HepG2 (cell line): ENCODE results near the gene PARD3. TPM values are rescaled to one million over a fixed set of nuclear protein-coding genes. Genes with fewer than 3 reads are reported as not detected.
A peak's percentile ranks its signal among the peaks of the same experiment; 100 is the strongest.

ENCODE experiments used
- AKAP8 ChIP-seq: sonication (generic); formaldehyde crosslinking; IDR thresholded peaks from 2 replicates; pipeline ENCODE4 v1.5.1; 2020; ENCODE audit warnings: mild to moderate bottlenecking, missing genetic modification reagents
- ASH2L ChIP-seq: fragments of 300-600, 200-600 bp; sonication (generic); IDR thresholded peaks from 2 replicates; pipeline ENCODE4 v1.7.0; 2017; ENCODE audit warnings: low read depth, mild to moderate bottlenecking, moderate library complexity, mixed read lengths, low read length; ENCODE audit not compliant: insufficient read length
- HES4 ChIP-seq: sonication (generic); formaldehyde crosslinking; IDR thresholded peaks from 2 replicates; pipeline ENCODE4 v1.9.0; 2021; ENCODE audit warnings: mild to moderate bottlenecking, missing genetic modification reagents, borderline replicate concordance
- HNF4A ChIP-seq: sonication (generic); formaldehyde crosslinking; IDR thresholded peaks from 2 replicates; pipeline ENCODE4 v1.4.0; 2020; ENCODE audit warnings: missing genetic modification reagents
- HNRNPH1 ChIP-seq: fragments of 200-400 bp; formaldehyde crosslinking; optimal IDR thresholded peaks from 2 replicates; pipeline ENCODE3; 2017; ENCODE audit warnings: mild to moderate bottlenecking, low read depth, low read length
- IKZF1 ChIP-seq: fragments of 450-650 bp; IDR thresholded peaks from 2 replicates; pipeline ENCODE4 v1.7.1; 2016
- JARID2 ChIP-seq: sonication (generic); formaldehyde crosslinking; IDR thresholded peaks from 2 replicates; pipeline ENCODE4 v1.8.1; 2023; ENCODE audit warnings: missing genetic modification reagents, inconsistent platforms; ENCODE audit not compliant: insufficient replicate concordance
- MLLT10 ChIP-seq: sonication (generic); formaldehyde crosslinking; IDR thresholded peaks from 2 replicates; pipeline ENCODE4 v1.4.0; 2020; ENCODE audit warnings: missing genetic modification reagents
- NBN ChIP-seq: fragments of 450-650 bp; conservative IDR thresholded peaks from 2 replicates; pipeline ENCODE4 v1.6.1; 2017
- NFE2L2 ChIP-seq: fragments of 150-350 bp; IDR thresholded peaks from 2 replicates; pipeline ENCODE4 v1.6.1; 2014; ENCODE audit warnings: low read length
- RBFOX2 ChIP-seq: fragments of 200-400 bp; formaldehyde crosslinking; IDR thresholded peaks from 2 replicates; pipeline ENCODE4 v1.6.1; 2017; ENCODE audit warnings: low read depth, mild to moderate bottlenecking, low read length
- SNAPC4 ChIP-seq: sonication (generic); formaldehyde crosslinking; IDR thresholded peaks from 2 replicates; pipeline ENCODE4 v1.4.0; 2020; ENCODE audit warnings: mild to moderate bottlenecking, missing genetic modification reagents
- TCF7 ChIP-seq: sonication (generic); IDR thresholded peaks from 2 replicates; pipeline ENCODE4 v1.6.1; 2016; ENCODE audit warnings: antibody characterized with exemption, low read depth
- THAP11 ChIP-seq: IDR thresholded peaks from 2 replicates; pipeline ENCODE4 v1.6.1; 2016; ENCODE audit warnings: missing biosample characterization, missing genetic modification reagents
- TIGD3 ChIP-seq: sonication (generic); formaldehyde crosslinking; IDR thresholded peaks from 2 replicates; pipeline ENCODE4 v1.5.1; 2020; ENCODE audit warnings: mild to moderate bottlenecking, missing genetic modification reagents, borderline replicate concordance
- ZBTB7A ChIP-seq: sonication (generic); formaldehyde crosslinking; IDR thresholded peaks from 2 replicates; pipeline ENCODE4 v1.8.0; 2022; ENCODE audit warnings: mild to moderate bottlenecking, missing genetic modification reagents
- ZNF432 ChIP-seq: sonication (generic); formaldehyde crosslinking; IDR thresholded peaks from 2 replicates; pipeline ENCODE4 v1.5.0; 2020; ENCODE audit warnings: missing genetic modification reagents, mild to moderate bottlenecking, borderline replicate concordance
- ZNF557 ChIP-seq: sonication (generic); formaldehyde crosslinking; IDR thresholded peaks from 2 replicates; pipeline ENCODE4 v1.4.0; 2020; ENCODE audit warnings: missing genetic modification reagents
- polyA plus RNA-seq, 8 experiments: library from polyadenylated mRNA; depleted of rRNA in 3 of 8; stranded (reverse) in 7 of 8; unstranded in 1 of 8; fragments of >200 nt; fragmentation: Illumina TruSeq in 4 of 8; extraction: Trizol in 4 of 8; gene quantifications; 2 replicates each; pipeline versions ENCODE4 v1.2.1 to v1.2.3, GENCODE V29; 2011 to 2016; ENCODE audit warnings: low read depth in 4 of 8, missing spikeins in 1 of 8, mixed read lengths in 1 of 8; ENCODE audit not compliant: insufficient read depth in 1 of 8
- total RNA-seq, 5 experiments: library from RNA; depleted of rRNA; stranded (reverse); fragments of >200 nt; fragmentation: Illumina TruSeq; extraction: Trizol; gene quantifications; 2 replicates each; pipeline ENCODE4 v1.2.3, GENCODE V29; 2016; ENCODE audit warnings: low read depth in 1 of 5
- TF ChIP-seq, protein P1 (sequence below): sonication (generic); formaldehyde crosslinking; IDR thresholded peaks from 2 replicates; pipeline ENCODE4 v1.5.1; 2020; ENCODE audit warnings: mild to moderate bottlenecking, missing genetic modification reagents
- TF ChIP-seq, protein P2 (sequence below): sonication (generic); formaldehyde crosslinking; IDR thresholded peaks from 2 replicates; pipeline ENCODE4 v1.5.0; 2020; ENCODE audit warnings: mild to moderate bottlenecking, missing genetic modification reagents, moderate library complexity

The PARD3 gene
- total and polyA plus RNA-seq, 2 of the 13 experiments (the other 11 are each of a cell fraction or from before 2014, with no cell fraction given) = 40.9 to 60.0 TPM

DNA sequence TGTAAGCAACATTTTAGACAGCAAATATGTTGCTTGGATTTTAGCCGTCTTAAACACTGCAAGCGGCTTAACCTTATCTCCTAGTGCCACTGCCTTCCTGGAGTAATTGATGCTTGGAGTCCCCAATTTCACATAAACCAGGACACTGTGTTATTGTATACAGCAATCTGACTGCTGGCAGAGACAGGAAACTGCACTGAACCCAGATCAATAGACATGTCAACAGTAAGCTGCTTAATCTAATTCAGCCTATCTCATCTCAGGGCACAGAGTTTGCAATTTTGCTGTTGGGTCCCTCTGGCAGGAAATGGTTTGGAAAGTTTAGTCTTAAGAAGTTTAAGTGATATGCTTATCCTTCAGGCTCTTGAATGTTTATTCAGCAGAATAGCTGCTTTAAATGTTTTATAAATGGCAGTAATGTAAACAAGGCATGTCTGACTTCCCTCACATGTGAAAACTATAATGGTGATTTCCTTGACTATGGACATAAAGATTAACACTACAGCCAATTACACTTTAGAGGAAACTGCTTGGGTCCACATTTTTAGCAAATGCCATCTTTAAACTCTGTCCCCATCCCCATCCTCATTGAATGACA, 598.6 kb downstream of the PARD3 start (continued):
- TF ChIP-seq HNF4A (CRISPR knock-in tag) (peak; percentile 70), AKAP8 (no peak), MLLT10 (CRISPR knock-in tag) (no peak), JARID2 (CRISPR knock-in tag) (no peak), THAP11 (no peak), TIGD3 (CRISPR knock-in tag) (no peak), NFE2L2 (no peak), SNAPC4 (no peak), HES4 (no peak), HNRNPH1 (no peak), ZBTB7A (no peak), RBFOX2 (no peak), ZNF432 (CRISPR knock-in tag) (no peak), ZNF557 (no peak), IKZF1 (no peak), TCF7 (peak; percentile 78), NBN (no peak), ASH2L (no peak)
- TF ChIP-seq, protein P1, sequence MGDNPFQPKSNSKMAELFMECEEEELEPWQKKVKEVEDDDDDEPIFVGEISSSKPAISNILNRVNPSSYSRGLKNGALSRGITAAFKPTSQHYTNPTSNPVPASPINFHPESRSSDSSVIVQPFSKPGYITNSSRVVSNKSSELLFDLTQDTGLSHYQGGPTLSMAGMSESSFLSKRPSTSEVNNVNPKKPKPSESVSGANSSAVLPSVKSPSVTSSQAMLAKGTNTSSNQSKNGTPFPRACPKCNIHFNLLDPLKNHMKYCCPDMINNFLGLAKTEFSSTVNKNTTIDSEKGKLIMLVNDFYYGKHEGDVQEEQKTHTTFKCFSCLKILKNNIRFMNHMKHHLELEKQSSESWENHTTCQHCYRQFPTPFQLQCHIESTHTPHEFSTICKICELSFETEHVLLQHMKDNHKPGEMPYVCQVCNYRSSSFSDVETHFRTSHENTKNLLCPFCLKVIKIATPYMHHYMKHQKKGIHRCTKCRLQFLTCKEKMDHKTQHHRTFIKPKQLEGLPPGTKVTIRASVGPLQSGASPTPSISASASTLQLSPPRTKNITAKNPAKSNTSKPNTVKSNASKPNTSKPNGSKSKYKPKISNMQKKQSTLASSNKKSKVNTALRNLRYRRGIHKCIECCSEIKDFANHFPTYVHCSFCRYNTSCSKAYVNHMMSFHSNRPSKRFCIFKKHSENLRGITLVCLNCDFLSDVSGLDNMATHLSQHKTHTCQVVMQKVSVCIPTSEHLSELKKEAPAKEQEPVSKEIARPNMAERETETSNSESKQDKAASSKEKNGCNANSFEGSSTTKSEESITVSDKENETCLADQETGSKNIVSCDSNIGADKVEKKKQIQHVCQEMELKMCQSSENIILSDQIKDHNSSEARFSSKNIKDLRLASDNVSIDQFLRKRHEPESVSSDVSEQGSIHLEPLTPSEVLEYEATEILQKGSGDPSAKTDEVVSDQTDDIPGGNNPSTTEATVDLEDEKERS = no peak
- TF ChIP-seq, protein P2, sequence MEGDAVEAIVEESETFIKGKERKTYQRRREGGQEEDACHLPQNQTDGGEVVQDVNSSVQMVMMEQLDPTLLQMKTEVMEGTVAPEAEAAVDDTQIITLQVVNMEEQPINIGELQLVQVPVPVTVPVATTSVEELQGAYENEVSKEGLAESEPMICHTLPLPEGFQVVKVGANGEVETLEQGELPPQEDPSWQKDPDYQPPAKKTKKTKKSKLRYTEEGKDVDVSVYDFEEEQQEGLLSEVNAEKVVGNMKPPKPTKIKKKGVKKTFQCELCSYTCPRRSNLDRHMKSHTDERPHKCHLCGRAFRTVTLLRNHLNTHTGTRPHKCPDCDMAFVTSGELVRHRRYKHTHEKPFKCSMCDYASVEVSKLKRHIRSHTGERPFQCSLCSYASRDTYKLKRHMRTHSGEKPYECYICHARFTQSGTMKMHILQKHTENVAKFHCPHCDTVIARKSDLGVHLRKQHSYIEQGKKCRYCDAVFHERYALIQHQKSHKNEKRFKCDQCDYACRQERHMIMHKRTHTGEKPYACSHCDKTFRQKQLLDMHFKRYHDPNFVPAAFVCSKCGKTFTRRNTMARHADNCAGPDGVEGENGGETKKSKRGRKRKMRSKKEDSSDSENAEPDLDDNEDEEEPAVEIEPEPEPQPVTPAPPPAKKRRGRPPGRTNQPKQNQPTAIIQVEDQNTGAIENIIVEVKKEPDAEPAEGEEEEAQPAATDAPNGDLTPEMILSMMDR (CRISPR knock-in tag) = no peak
